ENCODE measurements around the gene CCDC88B. TPM values are rescaled to one million over a fixed set of nuclear protein-coding genes. Genes with fewer than 3 reads are reported as not detected.
A peak's percentile ranks its signal among the peaks of the same experiment; 100 is the strongest.

The CCDC88B gene
- total RNA-seq, 1 experiment from 2014 or later: 11.2 TPM

DNA sequence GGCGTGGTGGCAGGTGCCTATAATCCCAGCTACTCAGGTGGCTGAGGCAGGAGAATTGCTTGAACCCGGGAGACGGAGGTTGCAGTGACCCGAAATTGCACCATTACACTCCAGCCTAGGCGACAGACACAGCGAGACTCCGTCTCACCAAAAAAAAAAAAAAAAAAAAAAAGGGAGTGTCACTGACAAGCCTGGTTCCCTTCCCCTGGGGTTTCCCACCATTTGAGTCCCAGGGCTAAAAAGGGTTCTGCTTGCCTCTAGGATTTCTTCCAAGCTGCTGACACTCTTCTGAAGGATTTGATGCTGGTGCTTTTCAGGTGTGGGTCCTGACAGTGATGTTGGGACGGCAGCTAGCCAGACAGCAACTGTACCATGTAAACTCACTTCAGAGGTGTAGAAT lies 1.3 kb upstream of the CCDC88B start:
- TF ChIP-seq, protein P1, sequence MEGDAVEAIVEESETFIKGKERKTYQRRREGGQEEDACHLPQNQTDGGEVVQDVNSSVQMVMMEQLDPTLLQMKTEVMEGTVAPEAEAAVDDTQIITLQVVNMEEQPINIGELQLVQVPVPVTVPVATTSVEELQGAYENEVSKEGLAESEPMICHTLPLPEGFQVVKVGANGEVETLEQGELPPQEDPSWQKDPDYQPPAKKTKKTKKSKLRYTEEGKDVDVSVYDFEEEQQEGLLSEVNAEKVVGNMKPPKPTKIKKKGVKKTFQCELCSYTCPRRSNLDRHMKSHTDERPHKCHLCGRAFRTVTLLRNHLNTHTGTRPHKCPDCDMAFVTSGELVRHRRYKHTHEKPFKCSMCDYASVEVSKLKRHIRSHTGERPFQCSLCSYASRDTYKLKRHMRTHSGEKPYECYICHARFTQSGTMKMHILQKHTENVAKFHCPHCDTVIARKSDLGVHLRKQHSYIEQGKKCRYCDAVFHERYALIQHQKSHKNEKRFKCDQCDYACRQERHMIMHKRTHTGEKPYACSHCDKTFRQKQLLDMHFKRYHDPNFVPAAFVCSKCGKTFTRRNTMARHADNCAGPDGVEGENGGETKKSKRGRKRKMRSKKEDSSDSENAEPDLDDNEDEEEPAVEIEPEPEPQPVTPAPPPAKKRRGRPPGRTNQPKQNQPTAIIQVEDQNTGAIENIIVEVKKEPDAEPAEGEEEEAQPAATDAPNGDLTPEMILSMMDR (conservative IDR thresholded peaks at IDR 0.05): no peak
- Histone ChIP-seq H3K4ac (ENCODE audit: low read depth, low read length) (no peak overlapping the region), H2BK5ac (ENCODE audit: insufficient read length, low read length) (no peak overlapping the region), H3K4me2 (ENCODE audit: insufficient read depth, insufficient read length, low read length) (no peak overlapping the region), H2BK15ac (ENCODE audit: low read depth, low read length) (no peak overlapping the region), H2BK12ac (ENCODE audit: insufficient read length, low read depth, low read length) (no peak overlapping the region), H2BK120ac (ENCODE audit: low read depth, low read length, poor library complexity, severe bottlenecking) (no peak overlapping the region), H3K79me1 (ENCODE audit: insufficient read depth, low read depth, low read length, poor library complexity, severe bottlenecking) (no peaks in the 10 kb centered on the region), H3T11ph (ENCODE audit: low read length) (no peak overlapping the region), H3K9ac (ENCODE audit: extremely low read depth, insufficient read length, low read length) (no peak overlapping the region), H3K14ac (ENCODE audit: insufficient read depth, low read length) (no peak overlapping the region), H4K91ac (ENCODE audit: insufficient read length, low read depth, low read length) (no peak overlapping the region), H2BK20ac (ENCODE audit: low read depth, low read length, poor library complexity, severe bottlenecking) (no peak overlapping the region), H4K20me1 (ENCODE audit: control insufficient read depth, insufficient read depth, insufficient read length) (peaks cover 3% of the 10 kb centered on the region), H3K79me2 (ENCODE audit: insufficient read depth, low read length) (no peaks in the 10 kb centered on the region), H3K9me3 (ENCODE audit: control insufficient read depth, low read depth, low read length) (no peaks in the 10 kb centered on the region), H3K27ac (ENCODE audit: insufficient read length, low read depth, low read length) (no peak overlapping the region), H3K4me1 (ENCODE audit: insufficient read depth, low read length) (no peaks in the 10 kb centered on the region; the same call in 1 of the 2 replicates), H3K18ac (ENCODE audit: insufficient read length, low read depth, low read length) (no peak overlapping the region), H2AFZ (ENCODE audit: low read length) (no peak overlapping the region), H4K5ac (ENCODE audit: insufficient read length, low read depth, low read length) (no peak overlapping the region), H3K27me3 (ENCODE audit: insufficient read depth, low read length) (no peaks in the 10 kb centered on the region), H3K23me2 (ENCODE audit: insufficient read length, low read depth, low read length, poor library complexity, severe bottlenecking) (peaks cover 17% of the 10 kb centered on the region), H3K23ac (ENCODE audit: insufficient read length, low read depth, low read length) (no peak overlapping the region), H4K8ac (replicated peaks; ENCODE audit: insufficient read length, low read depth, low read length) (no peak overlapping the region), H3K56ac (ENCODE audit: insufficient read length, low read depth, low read length) (no peak overlapping the region), H2AK5ac (ENCODE audit: insufficient read length, low read length) (no peak overlapping the region)
- no CpG with 5 or more reads among the region's 8 CpGs for WGBS (ENCODE audit: extremely low coverage, insufficient read length, low lambda C conversion rate)
- no peaks in the 10 kb centered on the region for H3K36me3 Mint-ChIP-seq (ENCODE audit: insufficient read depth in 1 of 3, low read depth in 3 of 3)
- peaks cover 17% of the 10 kb centered on the region for H3K27me3 Mint-ChIP-seq (ENCODE audit: low read depth)
- H3K4me3 Mint-ChIP-seq: 0 out of 5 replicates have a peak overlapping the region, but pooled peaks of 1 of the 2 experiments have one; percentile 17
- no peaks in the 10 kb centered on the region for H3K9me3 Mint-ChIP-seq
- peaks cover 7 to 35% of the 10 kb centered on the region in 2 experiments for H3K4me1 Mint-ChIP-seq
- DNase-seq: no peak
- no peak overlapping the region for H3K27ac Mint-ChIP-seq

Measured in H9 (cell line).